ENCODE data around the gene PCBP1.

GRCh38 chr2:70124983-70125480 is 37.8 kb downstream of the PCBP1 start:
- peak; percentile 78 for TF ChIP-seq POLR2AphosphoS5 (IDR thresholded peaks at IDR 0.05; ENCODE audit: low read depth)
- TF ChIP-seq, protein P1, sequence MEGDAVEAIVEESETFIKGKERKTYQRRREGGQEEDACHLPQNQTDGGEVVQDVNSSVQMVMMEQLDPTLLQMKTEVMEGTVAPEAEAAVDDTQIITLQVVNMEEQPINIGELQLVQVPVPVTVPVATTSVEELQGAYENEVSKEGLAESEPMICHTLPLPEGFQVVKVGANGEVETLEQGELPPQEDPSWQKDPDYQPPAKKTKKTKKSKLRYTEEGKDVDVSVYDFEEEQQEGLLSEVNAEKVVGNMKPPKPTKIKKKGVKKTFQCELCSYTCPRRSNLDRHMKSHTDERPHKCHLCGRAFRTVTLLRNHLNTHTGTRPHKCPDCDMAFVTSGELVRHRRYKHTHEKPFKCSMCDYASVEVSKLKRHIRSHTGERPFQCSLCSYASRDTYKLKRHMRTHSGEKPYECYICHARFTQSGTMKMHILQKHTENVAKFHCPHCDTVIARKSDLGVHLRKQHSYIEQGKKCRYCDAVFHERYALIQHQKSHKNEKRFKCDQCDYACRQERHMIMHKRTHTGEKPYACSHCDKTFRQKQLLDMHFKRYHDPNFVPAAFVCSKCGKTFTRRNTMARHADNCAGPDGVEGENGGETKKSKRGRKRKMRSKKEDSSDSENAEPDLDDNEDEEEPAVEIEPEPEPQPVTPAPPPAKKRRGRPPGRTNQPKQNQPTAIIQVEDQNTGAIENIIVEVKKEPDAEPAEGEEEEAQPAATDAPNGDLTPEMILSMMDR (conservative IDR thresholded peaks at IDR 0.05; ENCODE audit: low read depth in 2 of 2): no peak
- no peak for TF ChIP-seq EZH2 (IDR thresholded peaks at IDR 0.05; ENCODE audit: low read depth, unreplicated experiment)
- no peak for TF ChIP-seq ZNF331 (CRISPR knock-in tag; IDR thresholded peaks at IDR 0.05; ENCODE audit: low read depth)
- TF ChIP-seq STAT1 (IDR thresholded peaks at IDR 0.05; ENCODE audit: unreplicated experiment): no peak
- no peak for TF ChIP-seq NANOG (IDR thresholded peaks at IDR 0.05; ENCODE audit: borderline replicate concordance)
- TF ChIP-seq ETS1 (IDR thresholded peaks at IDR 0.05): no peak
- no peak for TF ChIP-seq EZH2phosphoT487 (IDR thresholded peaks at IDR 0.05; ENCODE audit: unreplicated experiment)
- TF ChIP-seq REST (IDR thresholded peaks at IDR 0.05; ENCODE audit: unreplicated experiment): no peak
- no peak for TF ChIP-seq ZNF462 (CRISPR knock-in tag; IDR thresholded peaks at IDR 0.05)
- TF ChIP-seq CREB1 (CRISPR knock-in tag; IDR thresholded peaks at IDR 0.05; ENCODE audit: low read depth): no peak
